Effector CD8-positive, alpha-beta T cell (primary cell): ENCODE measurements around the gene ACTL6B.

ENCODE experiments used
- DNase-seq: peaks from one replicate; lab custom pipeline; 2025; lab: John Stamatoyannopoulos, UW

Gene ACTL6B

GRCh38 chr7:100600730-100601038 lies 55.6 kb downstream of the ACTL6B start:
- DNase-seq, result no peak

GRCh38 chr7:100599911-100600729 lies 56.1 kb downstream of the ACTL6B start:
- DNase-seq, result no peak

- DNase-seq, result no peak
Observed at GRCh38 chr7:100598425-100598824, 57.8 kb downstream of the ACTL6B start.

- DNase-seq, result no peak
Observed at GRCh38 chr7:100595188-100595587, 61.1 kb downstream of the ACTL6B start.
